ENCODE data around the gene FZD2.

FZD2 gene

GRCh38 chr17:44591206-44591605 is 33.9 kb downstream of the FZD2 start:
- no peak overlapping the region for H3K27ac ChIP-seq
- no peak overlapping the region for H3K4me2 ChIP-seq (ENCODE audit: low read length)
- H3K9me3 ChIP-seq (ENCODE audit: control insufficient read depth, low read length) = no peaks in the 10 kb centered on the region
- no peak for TF ChIP-seq CTCF (IDR thresholded peaks at IDR 0.05)
- H3K9ac ChIP-seq = no peak overlapping the region
- H2AFZ ChIP-seq = no peak overlapping the region
- no peaks in the 10 kb centered on the region for H3K4me1 ChIP-seq
- no peaks in the 10 kb centered on the region for H3K27me3 ChIP-seq (ENCODE audit: control insufficient read depth, insufficient read depth, low read length)
- H3K79me2 ChIP-seq = no peaks in the 10 kb centered on the region
- no peaks in the 10 kb centered on the region for H3K36me3 ChIP-seq (ENCODE audit: control insufficient read depth, insufficient read depth, low read length)
- H3K4me3 ChIP-seq (ENCODE audit: low read depth, low read length) = no peak overlapping the region

- H3K4me2 ChIP-seq (ENCODE audit: low read length) = no peak overlapping the region
- H3K4me1 ChIP-seq = no peaks in the 10 kb centered on the region
- H3K36me3 ChIP-seq (ENCODE audit: control insufficient read depth, insufficient read depth, low read length) = no peaks in the 10 kb centered on the region
- H3K4me3 ChIP-seq (ENCODE audit: low read depth, low read length) = no peak overlapping the region
- no peak overlapping the region for H3K9ac ChIP-seq
- no peak overlapping the region for H2AFZ ChIP-seq
- TF ChIP-seq CTCF (IDR thresholded peaks at IDR 0.05) = no peak
- H3K27ac ChIP-seq = no peak overlapping the region
- no peaks in the 10 kb centered on the region for H3K79me2 ChIP-seq
- H3K27me3 ChIP-seq (ENCODE audit: control insufficient read depth, insufficient read depth, low read length) = no peaks in the 10 kb centered on the region
- H3K9me3 ChIP-seq (ENCODE audit: control insufficient read depth, low read length) = no peaks in the 10 kb centered on the region
These were observed 35.9 kb downstream of the FZD2 start for GRCh38 chr17:44593156-44593555.

GRCh38 chr17:44595216-44595775 is 38.0 kb downstream of the FZD2 start:
- H3K27ac ChIP-seq = no peak overlapping the region
- no peak overlapping the region for H3K9ac ChIP-seq
- no peaks in the 10 kb centered on the region for H3K4me1 ChIP-seq
- no peaks in the 10 kb centered on the region for H3K36me3 ChIP-seq (ENCODE audit: control insufficient read depth, insufficient read depth, low read length)
- H2AFZ ChIP-seq = no peak overlapping the region
- H3K79me2 ChIP-seq = no peaks in the 10 kb centered on the region
- no peaks in the 10 kb centered on the region for H3K27me3 ChIP-seq (ENCODE audit: control insufficient read depth, insufficient read depth, low read length)
- TF ChIP-seq CTCF (IDR thresholded peaks at IDR 0.05) = no peak
- H3K4me2 ChIP-seq (ENCODE audit: low read length) = no peak overlapping the region
- H3K4me3 ChIP-seq (ENCODE audit: low read depth, low read length) = no peak overlapping the region
- no peaks in the 10 kb centered on the region for H3K9me3 ChIP-seq (ENCODE audit: control insufficient read depth, low read length)

GRCh38 chr17:44598329-44598728 is 41.0 kb downstream of the FZD2 start:
- TF ChIP-seq CTCF (IDR thresholded peaks at IDR 0.05) = no peak
- H3K27me3 ChIP-seq (ENCODE audit: control insufficient read depth, insufficient read depth, low read length) = no peaks in the 10 kb centered on the region
- no peak overlapping the region for H2AFZ ChIP-seq
- H3K9ac ChIP-seq = no peak overlapping the region
- H3K4me2 ChIP-seq (ENCODE audit: low read length) = no peak overlapping the region
- no peak overlapping the region for H3K4me3 ChIP-seq (ENCODE audit: low read depth, low read length)
- no peaks in the 10 kb centered on the region for H3K36me3 ChIP-seq (ENCODE audit: control insufficient read depth, insufficient read depth, low read length)
- no peaks in the 10 kb centered on the region for H3K9me3 ChIP-seq (ENCODE audit: control insufficient read depth, low read length)
- no peaks in the 10 kb centered on the region for H3K79me2 ChIP-seq
- H3K27ac ChIP-seq = no peak overlapping the region
- H3K4me1 ChIP-seq = no peaks in the 10 kb centered on the region

- H3K4me2 ChIP-seq (ENCODE audit: low read length) = no peak overlapping the region
- no peak overlapping the region for H2AFZ ChIP-seq
- H3K79me2 ChIP-seq = no peaks in the 10 kb centered on the region
- no peak overlapping the region for H3K4me3 ChIP-seq (ENCODE audit: low read depth, low read length)
- no peaks in the 10 kb centered on the region for H3K9me3 ChIP-seq (ENCODE audit: control insufficient read depth, low read length)
- no peak overlapping the region for H3K9ac ChIP-seq
- TF ChIP-seq CTCF (IDR thresholded peaks at IDR 0.05) = no peak
- no peak overlapping the region for H3K27ac ChIP-seq
- H3K27me3 ChIP-seq (ENCODE audit: control insufficient read depth, insufficient read depth, low read length) = no peaks in the 10 kb centered on the region
- no peaks in the 10 kb centered on the region for H3K36me3 ChIP-seq (ENCODE audit: control insufficient read depth, insufficient read depth, low read length)
- H3K4me1 ChIP-seq = no peaks in the 10 kb centered on the region
These were observed 41.6 kb downstream of the FZD2 start for GRCh38 chr17:44598932-44599297.
